GM18526 (cell line): ENCODE data around the gene CHRNA4.

Experiments used
- POLR2A ChIP-seq: IDR thresholded peaks from 3 replicates; pipeline ENCODE4 v1.6.1; 2011; ENCODE audit not compliant: insufficient read length; ENCODE audit errors: extremely low read depth

The CHRNA4 gene

DNA sequence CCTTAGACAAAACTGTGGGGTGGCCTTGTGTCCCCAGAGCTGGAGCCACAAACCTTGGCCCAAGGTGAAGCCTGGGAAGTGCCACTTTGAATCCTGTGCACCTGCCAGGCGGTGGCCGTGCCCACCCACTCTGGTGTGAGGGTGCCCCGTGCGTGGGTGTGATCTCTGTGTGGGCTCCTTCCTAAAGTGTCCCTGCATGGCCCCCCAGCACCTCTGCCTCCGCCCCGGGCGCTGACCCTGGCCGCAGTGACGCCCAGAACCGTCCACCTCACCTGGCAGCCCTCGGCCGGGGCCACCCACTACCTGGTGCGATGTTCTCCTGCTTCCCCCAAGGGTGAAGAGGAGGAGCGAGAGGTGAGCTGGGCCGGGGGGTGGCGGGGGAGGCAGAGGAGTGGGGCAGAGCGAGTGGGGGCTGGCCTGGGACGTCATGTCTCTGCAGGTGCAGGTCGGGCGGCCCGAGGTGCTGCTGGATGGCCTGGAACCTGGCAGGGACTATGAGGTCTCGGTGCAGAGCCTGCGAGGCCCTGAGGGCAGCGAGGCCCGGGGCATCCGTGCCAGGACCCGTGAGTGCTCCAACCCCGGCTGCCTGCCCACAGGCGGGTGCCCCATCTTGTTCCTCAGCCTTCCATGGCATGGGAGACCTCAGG is 49.8 kb downstream of the CHRNA4 start:
- no peak for TF ChIP-seq POLR2A

DNA sequence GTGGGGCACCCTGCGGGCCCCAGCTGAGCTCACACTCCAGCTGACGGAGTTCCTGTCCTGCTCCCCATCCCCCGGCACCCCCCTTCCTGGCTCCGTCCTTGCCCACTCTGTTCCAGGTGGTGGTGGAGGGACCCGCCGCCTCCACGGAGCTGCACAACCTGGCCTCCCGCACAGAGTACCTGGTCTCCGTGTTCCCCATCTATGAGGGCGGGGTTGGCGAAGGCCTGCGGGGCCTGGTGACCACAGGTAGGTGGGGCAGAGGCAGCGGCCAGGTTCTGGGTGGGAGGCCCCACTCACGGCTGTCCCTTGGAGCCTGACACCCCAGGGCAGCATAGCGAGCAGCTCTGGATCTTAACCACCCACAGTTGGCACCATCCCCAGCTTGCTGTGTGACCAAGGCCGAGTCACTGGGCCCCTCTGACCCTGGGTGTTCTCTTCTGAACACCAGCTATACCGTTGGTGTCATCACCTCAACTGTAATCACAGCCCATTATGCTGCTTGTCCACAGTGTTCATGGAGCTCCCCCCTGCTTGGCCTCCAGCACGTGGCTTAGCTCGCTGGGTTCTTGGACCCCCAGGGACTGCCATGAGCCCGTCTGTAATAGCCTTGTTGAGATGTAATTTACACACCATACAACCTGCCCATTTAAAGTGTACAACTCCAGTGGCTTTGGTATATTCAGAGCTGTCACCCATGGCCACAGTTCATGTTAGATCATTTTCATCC is 50.7 kb downstream of the CHRNA4 start:
- TF ChIP-seq POLR2A = no peak

DNA sequence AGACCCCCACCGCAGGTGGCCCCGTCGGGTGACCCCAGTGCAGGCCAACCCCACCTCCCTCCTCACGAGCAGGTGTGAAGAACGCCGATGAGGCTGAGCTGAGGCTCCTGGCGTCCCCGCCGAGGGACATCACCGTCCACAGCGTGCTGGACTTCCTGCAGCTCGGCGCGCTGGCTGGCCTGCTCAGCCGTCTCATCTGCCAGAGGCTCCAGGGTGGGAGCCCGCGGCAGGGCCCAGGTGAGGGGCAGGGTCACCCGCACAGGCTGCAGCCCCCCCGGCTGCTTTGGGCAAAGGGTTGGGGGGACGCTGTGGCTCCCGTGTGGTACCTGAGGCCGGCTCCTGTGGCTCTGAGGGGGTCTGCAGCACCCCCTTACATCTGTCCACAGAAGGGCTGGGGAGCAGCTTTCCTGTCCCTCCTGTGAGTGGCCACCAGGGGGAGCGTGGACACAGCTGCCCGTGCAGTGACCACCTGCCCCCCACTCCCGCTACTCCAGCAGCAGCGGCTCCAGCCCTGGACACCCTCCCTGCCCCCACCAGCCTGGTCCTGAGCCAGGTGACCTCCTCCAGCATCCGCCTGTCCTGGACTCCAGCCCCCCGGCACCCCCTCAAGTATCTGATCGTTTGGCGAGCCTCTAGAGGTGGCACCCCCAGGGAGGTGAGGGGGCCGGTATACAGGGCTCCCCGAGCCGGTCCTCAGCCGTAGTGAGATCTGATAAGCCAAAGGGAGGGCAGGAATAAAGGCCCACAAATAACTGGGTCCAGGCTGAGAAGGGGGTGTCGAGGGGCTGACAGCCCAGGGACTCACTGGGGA is 51.7 kb downstream of the CHRNA4 start:
- TF ChIP-seq POLR2A = no peak

DNA sequence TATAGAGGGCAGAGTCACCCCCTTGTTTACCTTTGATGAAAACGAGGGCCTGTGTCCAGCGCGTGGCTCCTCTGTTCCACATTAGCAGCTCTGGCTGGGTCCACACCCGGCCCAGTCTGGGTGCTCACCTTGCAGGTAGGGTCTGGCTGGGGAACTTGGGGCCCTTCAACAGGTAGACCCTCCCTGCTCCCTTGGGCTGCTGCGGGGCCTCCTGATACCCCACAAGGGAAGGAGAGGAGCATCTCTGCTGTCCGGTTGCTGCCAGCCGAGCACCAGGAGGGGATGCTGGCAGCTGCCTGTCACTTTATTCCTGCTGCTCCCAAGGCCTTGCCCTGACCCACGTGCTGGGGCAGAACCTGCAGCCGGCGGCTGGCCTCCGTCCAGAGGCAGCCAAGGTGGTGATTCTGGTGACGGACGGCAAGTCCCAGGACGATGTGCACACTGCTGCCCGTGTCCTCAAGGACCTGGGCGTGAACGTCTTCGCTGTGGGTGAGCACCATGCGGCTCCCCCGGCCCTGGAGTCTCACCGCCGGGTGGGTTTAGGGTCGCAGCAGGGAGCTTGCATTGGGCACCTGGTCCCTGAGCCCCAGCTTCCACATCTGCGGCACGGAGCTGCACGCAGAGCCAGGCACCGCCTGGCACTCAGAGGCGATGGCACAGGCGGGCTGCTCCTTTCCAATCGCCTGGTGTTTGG is 52.8 kb downstream of the CHRNA4 start:
- TF ChIP-seq POLR2A = no peak

DNA sequence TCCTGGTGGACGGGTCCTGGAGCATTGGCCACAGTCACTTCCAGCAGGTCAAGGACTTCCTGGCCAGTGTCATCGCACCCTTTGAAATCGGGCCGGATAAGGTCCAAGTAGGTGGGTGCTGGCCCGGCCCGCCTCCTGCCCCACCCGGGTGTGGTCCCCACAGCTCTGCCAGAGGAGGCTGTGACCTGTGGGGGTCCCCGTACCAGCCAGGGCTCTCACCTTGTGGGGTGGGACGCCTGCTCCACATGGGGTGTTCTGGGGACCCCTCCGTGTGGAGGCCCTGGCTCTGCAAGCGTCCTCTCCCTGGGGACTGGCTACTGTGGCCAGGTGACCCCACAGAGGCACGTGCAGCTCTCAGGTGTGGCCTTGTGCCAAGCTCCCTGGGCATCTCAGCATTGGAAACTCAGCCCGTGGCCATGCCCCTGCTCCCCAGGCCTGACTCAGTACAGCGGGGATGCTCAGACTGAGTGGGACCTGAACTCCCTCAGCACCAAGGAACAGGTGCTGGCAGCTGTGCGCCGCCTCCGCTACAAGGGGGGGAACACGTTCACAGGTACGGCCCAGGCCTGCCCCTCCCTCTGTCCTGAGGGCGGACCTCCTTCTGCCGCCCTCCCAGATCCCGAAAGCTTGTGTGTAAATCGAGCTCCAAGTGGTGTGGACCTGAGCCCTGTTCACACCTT is 53.5 kb downstream of the CHRNA4 start:
- TF ChIP-seq POLR2A = no peak

DNA sequence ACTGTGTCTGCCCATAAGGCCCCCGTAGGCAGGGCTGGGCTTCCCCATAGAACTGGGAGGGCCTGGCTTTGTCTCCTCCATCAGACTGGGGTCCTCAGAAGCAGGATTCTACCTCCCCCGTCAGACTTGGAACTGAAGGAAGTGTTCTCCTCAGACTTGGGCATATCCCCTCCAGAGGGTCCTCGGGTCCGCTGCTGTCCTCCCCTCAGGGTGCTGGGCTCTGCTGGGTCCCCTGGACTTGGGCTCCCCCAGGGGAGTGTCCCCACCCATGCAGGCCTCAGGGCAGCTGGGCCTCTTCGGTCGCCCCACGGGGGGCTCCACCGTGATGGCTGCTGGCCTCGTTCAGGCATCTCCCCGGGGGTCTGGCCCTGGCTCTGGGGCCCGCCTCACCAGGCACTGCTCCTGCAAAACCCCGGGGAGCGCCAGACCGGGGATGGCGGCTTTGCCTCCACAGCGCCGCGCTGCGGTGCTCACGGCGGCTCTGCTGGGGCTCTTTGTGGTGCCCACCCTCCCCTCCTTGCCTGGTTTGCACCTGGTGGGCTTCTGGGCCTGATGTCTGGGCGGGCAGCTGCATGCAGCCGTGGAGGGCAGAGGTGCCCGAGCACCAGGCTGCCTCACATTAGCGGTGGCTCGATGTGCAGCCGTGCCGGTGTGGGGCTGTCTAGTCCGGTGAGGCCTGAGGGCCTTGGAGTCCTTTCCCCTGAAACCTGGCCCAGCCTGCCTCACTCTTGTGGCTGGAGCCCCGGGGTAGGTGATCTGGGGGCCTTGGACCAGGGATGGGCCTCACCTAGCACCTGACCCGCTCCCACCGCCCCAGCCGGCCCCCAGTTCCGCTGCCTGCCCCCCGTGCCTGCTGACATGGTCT is 54.2 kb downstream of the CHRNA4 start:
- TF ChIP-seq POLR2A = no peak

DNA sequence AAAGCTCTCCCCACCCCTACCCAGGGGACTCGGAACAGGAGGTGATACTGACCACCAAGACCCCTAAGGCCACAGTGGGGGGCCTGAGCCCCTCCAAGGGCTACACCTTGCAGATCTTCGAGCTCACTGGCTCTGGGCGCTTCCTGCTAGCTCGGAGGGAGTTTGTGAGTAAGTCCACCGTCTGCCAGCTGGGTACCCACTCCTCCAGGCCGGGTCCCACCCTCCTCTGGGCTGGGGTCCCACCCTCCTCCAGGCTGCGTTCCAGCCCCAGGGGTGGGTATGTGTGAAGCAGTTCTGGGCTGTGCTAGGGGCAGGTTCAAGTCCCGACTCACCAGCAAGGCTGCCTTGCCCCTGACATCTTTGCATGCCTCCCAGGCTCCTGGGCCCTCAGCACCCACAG is 55.8 kb downstream of the CHRNA4 start:
- no peak for TF ChIP-seq POLR2A

DNA sequence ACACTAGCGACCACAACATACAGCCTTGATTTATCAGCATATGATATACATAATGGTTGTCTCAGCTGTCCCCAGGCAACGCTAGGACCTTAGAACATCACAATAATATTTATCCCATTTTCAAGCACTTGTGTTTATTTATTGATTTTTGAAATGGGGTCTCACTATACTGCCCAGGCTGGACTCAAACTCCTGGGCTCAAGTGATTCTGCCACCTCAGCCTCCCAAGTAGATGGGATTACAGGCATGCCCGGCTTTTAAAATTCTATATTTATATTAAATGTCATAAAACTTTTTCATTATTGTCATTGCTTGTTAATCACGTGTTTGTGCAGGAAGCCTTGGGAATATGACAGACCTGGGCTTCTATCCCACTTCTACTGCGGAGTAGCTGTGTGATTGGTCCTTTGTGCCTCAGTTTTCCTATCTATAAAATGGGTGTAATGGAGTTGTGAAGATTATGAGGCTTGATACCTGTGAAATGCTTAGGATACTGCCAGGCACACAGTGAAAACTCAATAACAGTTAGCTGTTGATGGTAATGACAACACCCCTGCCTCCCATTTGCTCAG is 58.0 kb downstream of the CHRNA4 start:
- TF ChIP-seq POLR2A = no peak

DNA sequence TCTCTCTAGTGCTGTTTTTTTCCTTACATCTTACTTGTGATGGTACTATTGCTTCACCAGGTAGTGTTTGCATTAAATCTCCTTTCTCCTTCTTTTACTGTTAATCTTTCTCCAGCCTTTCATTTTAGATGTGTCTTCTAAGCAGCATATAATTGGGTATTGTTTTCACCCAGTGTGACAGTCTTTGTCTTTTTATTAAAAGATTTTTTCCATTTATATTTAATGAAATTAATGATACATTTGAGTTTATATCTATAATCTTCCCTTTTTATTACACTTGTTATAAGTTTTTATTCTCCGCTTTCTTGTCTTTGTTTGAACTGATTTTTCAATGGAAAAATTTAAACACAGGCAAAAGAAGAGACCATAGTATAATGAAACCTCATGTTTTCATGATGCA is 59.5 kb downstream of the CHRNA4 start:
- TF ChIP-seq POLR2A = no peak

DNA sequence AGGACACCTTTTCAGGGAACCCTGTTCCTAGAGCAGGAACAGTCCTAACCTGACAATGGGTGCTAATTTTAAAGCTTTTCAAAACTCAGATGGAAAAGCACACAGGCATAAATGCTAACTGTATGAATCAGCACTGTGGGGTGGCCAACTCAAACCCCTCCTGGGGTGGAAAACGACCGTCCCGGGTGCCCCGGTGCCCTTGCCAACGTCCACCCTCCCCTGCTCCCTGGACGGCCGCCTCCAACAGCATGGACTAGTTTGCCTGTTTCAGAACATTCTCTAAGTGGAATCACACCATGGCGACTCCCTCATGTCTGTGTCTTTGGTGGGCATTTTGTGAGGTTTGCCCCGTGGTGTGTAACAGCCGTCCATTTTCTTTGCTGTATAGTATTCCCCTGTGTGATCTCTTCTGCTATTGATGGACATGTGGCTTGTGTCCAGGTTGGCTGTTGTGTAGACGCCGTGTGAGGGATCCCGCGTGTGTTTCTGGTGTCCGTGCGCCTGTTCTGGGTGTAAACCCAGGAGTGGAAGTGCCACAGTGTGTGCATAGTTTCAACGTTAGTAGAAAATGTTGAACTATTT is 62.3 kb downstream of the CHRNA4 start:
- no peak for TF ChIP-seq POLR2A

DNA sequence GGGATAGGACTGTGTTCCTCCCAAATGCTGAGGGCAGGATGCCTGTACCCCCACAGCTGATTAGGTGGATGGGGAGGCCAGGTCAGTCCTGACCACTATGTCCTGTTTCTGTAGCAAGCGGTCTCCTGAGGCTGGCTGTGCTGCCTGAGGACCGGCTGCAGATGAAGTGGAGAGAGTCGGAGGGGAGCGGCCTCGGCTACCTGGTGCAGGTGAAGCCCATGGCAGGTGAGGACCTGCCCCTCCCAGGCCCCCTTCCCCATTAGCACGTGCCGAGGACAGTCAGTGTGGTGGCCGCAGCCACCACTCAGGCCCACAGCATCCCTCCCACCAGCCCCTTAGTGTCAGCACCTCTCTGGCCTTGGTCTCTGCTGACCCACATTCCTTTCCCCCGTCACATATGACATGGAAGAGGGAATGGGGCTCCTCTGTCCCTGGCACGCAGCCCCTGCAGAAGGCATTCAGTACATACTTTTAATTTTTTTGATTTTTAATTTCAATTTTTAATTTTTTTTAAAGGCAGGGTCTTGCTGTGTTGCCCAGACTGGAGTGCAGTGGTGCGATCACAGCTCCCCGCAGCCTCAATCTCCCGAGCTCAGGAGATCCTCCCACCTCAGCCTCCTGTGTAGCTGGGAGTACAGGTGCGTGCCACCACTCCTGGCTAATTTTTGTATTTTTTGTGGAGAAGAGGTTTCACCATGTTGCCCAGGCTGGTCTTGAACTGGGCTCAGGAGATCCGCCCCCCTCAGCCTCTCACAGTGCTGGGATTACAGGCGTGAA is 63.2 kb downstream of the CHRNA4 start:
- TF ChIP-seq POLR2A = no peak

DNA sequence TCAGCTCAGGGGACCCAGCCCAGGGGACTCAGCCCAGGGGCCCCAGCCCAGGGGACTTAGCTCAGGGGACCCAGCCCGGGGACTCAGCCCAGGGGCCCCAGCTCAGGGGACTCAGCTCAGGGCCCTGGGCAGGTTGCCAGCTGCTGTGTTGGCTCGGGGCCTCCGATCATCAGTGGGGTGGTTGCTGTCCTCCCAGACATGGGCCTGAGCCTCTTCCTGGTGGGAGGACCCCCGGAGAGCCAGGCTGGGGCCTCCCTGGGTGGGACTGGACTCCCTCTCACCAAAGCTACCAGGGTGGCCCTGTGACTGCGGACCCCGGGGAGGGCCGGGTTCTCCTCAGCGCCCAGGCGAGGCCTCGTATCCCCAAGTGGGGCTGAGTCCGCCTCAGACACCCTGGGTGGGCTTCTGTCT is 63.8 kb downstream of the CHRNA4 start:
- TF ChIP-seq POLR2A = no peak
